ENCODE measurements around the gene BIN2. TPM values are rescaled to one million over a fixed set of nuclear protein-coding genes. Genes with fewer than 3 reads are reported as not detected.

BIN2 gene
- total RNA-seq, 2 experiments from 2014 or later, result 0.88 to 14.7 TPM

DNA sequence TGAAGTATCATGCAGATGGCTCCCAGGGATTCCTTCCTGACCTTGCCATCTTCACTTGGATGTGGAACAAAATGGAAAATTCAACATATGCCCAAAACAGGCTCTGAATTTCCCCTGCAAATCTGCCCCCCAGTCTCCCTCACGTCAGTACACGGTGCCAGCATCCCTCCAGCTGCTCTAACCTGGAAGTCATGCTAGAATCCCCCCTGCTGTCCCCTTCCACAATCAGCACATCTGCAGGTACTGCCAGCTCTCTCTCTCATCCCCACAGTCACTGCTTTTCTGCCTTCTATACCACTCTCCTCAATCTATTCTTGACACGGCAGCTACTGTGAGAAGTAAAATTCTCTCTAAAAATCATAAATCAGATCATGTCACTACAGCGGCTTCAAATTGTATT is 45.6 kb upstream of the BIN2 start:
- Histone ChIP-seq H3K27ac (ENCODE audit: low read depth, low read length, poor library complexity, severe bottlenecking) (no peak overlapping the region), H3K4me2 (ENCODE audit: low read length) (peak overlapping the region; percentile 50), H3K4me3 (ENCODE audit: low read depth, low read length, poor library complexity, severe bottlenecking) (no peak overlapping the region), H3K9me3 (ENCODE audit: low read length) (no peaks in the 10 kb centered on the region), H3K36me3 (ENCODE audit: insufficient read depth, low read length) (no peaks in the 10 kb centered on the region), H3K9me2 (ENCODE audit: insufficient read depth, low read length) (no peaks in the 10 kb centered on the region), H2AFZ (ENCODE audit: low read length) (no peak overlapping the region), H4K20me1 (ENCODE audit: insufficient read depth, low read length) (peaks cover 7% of the 10 kb centered on the region; the same call in 1 of the 2 replicates), H3K4me1 (ENCODE audit: insufficient read depth, low read length, poor library complexity, severe bottlenecking) (peaks cover 21% of the 10 kb centered on the region), H3K79me2 (ENCODE audit: insufficient read depth, low read depth, low read length) (no peaks in the 10 kb centered on the region)
- TF ChIP-seq, protein P1, sequence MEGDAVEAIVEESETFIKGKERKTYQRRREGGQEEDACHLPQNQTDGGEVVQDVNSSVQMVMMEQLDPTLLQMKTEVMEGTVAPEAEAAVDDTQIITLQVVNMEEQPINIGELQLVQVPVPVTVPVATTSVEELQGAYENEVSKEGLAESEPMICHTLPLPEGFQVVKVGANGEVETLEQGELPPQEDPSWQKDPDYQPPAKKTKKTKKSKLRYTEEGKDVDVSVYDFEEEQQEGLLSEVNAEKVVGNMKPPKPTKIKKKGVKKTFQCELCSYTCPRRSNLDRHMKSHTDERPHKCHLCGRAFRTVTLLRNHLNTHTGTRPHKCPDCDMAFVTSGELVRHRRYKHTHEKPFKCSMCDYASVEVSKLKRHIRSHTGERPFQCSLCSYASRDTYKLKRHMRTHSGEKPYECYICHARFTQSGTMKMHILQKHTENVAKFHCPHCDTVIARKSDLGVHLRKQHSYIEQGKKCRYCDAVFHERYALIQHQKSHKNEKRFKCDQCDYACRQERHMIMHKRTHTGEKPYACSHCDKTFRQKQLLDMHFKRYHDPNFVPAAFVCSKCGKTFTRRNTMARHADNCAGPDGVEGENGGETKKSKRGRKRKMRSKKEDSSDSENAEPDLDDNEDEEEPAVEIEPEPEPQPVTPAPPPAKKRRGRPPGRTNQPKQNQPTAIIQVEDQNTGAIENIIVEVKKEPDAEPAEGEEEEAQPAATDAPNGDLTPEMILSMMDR (conservative IDR thresholded peaks at IDR 0.05; ENCODE audit: low read length), result no peak
- no peak for TF ChIP-seq EZH2phosphoT487 (IDR thresholded peaks at IDR 0.05; ENCODE audit: borderline replicate concordance, low read depth, low read length)
- ChIA-PET CTCF (ENCODE audit: unreplicated experiment) (interaction anchor here (0.6 kb wide), 1 partner anchor 151 kb away, joined by 4 read pairs; no protein-coding TSS in a partner anchor), POLR2A (interaction anchor here (1.0 to 1.1 kb wide), 2 partner anchors 20 to 286 kb away, joined by 3 read pairs; partner anchors contain the start of gene CSRNP2)
- no TSS peak for BruUV-seq (replicated peaks)
- no peak for DNase-seq (ENCODE audit: low spot score)
- intact Hi-C loops (cut with micrococcal nuclease; ENCODE audit: unreplicated experiment), result loop anchor here (2.0 kb wide), 1 partner anchor 45 kb away; the partner anchor contains the start of gene BIN2

DNA sequence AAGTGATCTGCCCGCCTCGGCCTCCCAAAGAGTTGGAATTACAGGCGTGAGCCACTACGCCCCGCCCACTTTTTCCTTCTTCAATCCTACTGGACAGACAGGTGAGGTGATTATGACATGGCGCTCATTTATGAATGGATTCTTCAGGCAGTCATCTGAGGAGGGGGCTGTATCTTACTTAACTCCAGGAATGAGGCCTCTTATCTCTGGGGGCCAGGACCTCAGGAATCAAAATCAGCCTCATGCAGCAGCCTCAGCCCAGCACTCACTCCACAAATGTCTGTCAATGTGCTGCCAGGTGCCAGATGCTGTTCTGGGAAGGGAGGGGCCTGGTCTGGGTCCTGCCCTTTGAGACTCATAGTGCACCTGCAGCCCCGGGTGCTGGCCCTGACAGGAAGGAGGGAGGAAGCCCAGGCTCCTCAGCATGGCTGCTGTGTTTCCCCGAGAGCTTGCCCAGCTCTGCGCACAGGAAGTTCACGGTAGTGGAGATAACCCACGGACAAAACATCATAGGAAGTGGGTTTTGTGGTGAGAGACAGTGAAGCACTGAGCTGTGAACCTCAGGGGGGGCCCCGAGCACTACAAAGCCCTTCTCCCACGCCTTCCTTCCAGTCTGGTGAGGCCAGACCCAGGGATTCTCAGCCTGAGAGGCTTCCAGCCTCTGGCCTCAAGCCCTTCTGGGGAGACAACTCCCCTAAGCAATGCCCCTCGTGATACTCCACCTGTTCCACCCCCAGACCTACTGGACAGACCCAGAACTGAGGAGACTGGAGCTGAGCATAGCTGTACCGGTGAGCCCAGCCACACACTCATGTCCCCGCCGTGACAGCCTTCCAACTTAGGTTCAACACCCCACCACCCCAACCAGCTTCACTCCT is 44.9 kb upstream of the BIN2 start:
- no peaks in the 10 kb centered on the region for H3K9me3 ChIP-seq (ENCODE audit: low read length)

More for the DNA sequence above, 44.9 kb upstream of the BIN2 start:
- Histone ChIP-seq H3K4me1 (ENCODE audit: insufficient read depth, low read length, poor library complexity, severe bottlenecking) (peaks cover 21% of the 10 kb centered on the region), H3K4me3 (ENCODE audit: low read depth, low read length, poor library complexity, severe bottlenecking) (peak overlapping the region; percentile 8), H4K20me1 (ENCODE audit: insufficient read depth, low read length) (peaks cover 7% of the 10 kb centered on the region; the same call in 1 of the 2 replicates), H3K9me2 (ENCODE audit: insufficient read depth, low read length) (no peaks in the 10 kb centered on the region), H3K79me2 (ENCODE audit: insufficient read depth, low read depth, low read length) (no peaks in the 10 kb centered on the region), H3K36me3 (ENCODE audit: insufficient read depth, low read length) (no peaks in the 10 kb centered on the region), H2AFZ (ENCODE audit: low read length) (no peak overlapping the region), H3K27ac (ENCODE audit: low read depth, low read length, poor library complexity, severe bottlenecking) (no peak overlapping the region), H3K4me2 (ENCODE audit: low read length) (peak overlapping the region; percentile 50)
- TF ChIP-seq, protein P1 (conservative IDR thresholded peaks at IDR 0.05; ENCODE audit: low read length), result no peak
- TF ChIP-seq EZH2phosphoT487 (IDR thresholded peaks at IDR 0.05; ENCODE audit: borderline replicate concordance, low read depth, low read length), result no peak
- CTCF ChIA-PET (ENCODE audit: unreplicated experiment), result interaction anchor here (0.6 kb wide), 1 partner anchor 150 kb away, joined by 4 read pairs; no protein-coding TSS in a partner anchor
- POLR2A ChIA-PET, result interaction anchor here (0.5 to 1.1 kb wide), 3 partner anchors 19 to 371 kb away, joined by 3 to 6 read pairs (median 3); partner anchors contain the start of gene CSRNP2
- peak; percentile 95 for DNase-seq (ENCODE audit: low spot score)
- intact Hi-C loops (cut with micrococcal nuclease; ENCODE audit: unreplicated experiment), result loop anchor here (2.0 kb wide), 1 partner anchor 44 kb away; the partner anchor contains the start of gene BIN2
- no TSS peak for BruUV-seq (replicated peaks)
